ENCODE measurements around the gene C2orf49.

The C2orf49 gene

GRCh38 chr2:105376010-105376409 lies 38.7 kb downstream of the C2orf49 start:
- Histone ChIP-seq H3K9me3 (ENCODE audit: insufficient read depth, low read depth, low read length) (no peaks in the 10 kb centered on the region), H3K27ac (ENCODE audit: low read depth, low read length) (no peak overlapping the region)

DNA sequence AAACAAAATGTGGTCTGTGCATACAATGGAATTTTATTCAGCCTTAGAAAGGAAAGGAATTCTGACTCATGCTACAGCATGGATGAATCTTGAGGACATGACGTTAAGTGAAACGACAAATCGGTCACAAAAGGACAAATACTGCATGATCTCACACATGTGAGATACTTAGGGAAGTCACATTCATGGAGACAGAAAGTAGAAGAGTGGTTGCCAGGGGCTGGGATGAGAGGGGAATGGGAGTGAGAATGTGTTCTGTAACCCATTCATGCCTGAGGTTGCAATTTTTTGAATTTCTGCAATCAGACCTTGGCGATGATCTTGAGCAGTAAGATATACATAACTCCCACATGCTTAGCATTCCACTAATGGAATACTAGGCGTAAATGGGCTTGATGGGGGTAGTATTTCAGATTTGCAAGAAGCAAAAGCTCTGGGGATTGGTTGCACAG lies 39.5 kb downstream of the C2orf49 start:
- Histone ChIP-seq H3K27ac (ENCODE audit: low read depth, low read length) (no peak overlapping the region), H3K4me1 (ENCODE audit: insufficient read depth, low read length) (no peaks in the 10 kb centered on the region), H3K27me3 (ENCODE audit: insufficient read depth, low read length) (no peaks in the 10 kb centered on the region), H3K4me3 (ENCODE audit: low read length) (no peak overlapping the region), H3K9ac (ENCODE audit: low read depth, low read length) (no peak overlapping the region), H3K36me3 (ENCODE audit: insufficient read depth, low read length) (peaks cover 47% of the 10 kb centered on the region), H3K9me3 (ENCODE audit: insufficient read depth, low read depth, low read length) (no peaks in the 10 kb centered on the region)
- WGBS, result 93% methylated on average over 4 of the region's 5 CpGs

More at GRCh38 chr2:105376010-105376409, 38.7 kb downstream of the C2orf49 start:
- WGBS, result 94% methylated on average over 10 of the region's 11 CpGs
- Histone ChIP-seq H3K27me3 (ENCODE audit: insufficient read depth, low read length) (no peaks in the 10 kb centered on the region), H3K4me1 (ENCODE audit: insufficient read depth, low read length) (no peaks in the 10 kb centered on the region), H3K9ac (ENCODE audit: low read depth, low read length) (no peak overlapping the region), H3K36me3 (ENCODE audit: insufficient read depth, low read length) (peaks cover 43% of the 10 kb centered on the region), H3K4me3 (ENCODE audit: low read length) (no peak overlapping the region)

DNA sequence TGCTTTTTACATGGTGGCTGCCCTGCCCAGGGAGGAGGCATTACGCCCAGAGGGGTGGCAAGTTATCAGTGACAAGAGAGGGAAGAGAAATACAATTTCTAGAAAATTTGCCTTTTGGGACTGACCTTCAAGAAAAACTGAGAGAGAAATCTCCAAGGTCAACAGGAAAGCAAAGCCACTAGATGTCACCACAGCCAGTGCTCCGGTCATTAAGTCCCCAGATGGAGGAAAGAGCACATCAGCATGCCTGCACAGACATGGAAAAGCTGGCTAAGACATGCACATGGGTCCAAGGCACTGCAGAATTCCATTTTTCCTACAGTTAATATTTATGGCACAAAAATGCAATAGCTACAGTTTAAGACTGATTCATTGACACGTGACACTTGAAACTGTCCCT lies 40.5 kb downstream of the C2orf49 start:
- H3K27me3 ChIP-seq (ENCODE audit: insufficient read depth, low read length), result no peaks in the 10 kb centered on the region
- H3K27ac ChIP-seq (ENCODE audit: low read depth, low read length), result no peak overlapping the region
- H3K4me1 ChIP-seq (ENCODE audit: insufficient read depth, low read length), result no peaks in the 10 kb centered on the region
- WGBS, result 96% methylated on average over 3 of the region's 3 CpGs
- no peak overlapping the region for H3K4me3 ChIP-seq (ENCODE audit: low read length)
- no peaks in the 10 kb centered on the region for H3K9me3 ChIP-seq (ENCODE audit: insufficient read depth, low read depth, low read length)
- no peak overlapping the region for H3K9ac ChIP-seq (ENCODE audit: low read depth, low read length)
- peaks cover 48% of the 10 kb centered on the region for H3K36me3 ChIP-seq (ENCODE audit: insufficient read depth, low read length)

GRCh38 chr2:105378276-105378840 lies 41.0 kb downstream of the C2orf49 start:
- Histone ChIP-seq H3K36me3 (ENCODE audit: insufficient read depth, low read length) (peaks cover 48% of the 10 kb centered on the region), H3K9me3 (ENCODE audit: insufficient read depth, low read depth, low read length) (no peaks in the 10 kb centered on the region), H3K4me3 (ENCODE audit: low read length) (no peak overlapping the region), H3K27me3 (ENCODE audit: insufficient read depth, low read length) (no peaks in the 10 kb centered on the region), H3K9ac (ENCODE audit: low read depth, low read length) (no peak overlapping the region), H3K4me1 (ENCODE audit: insufficient read depth, low read length) (no peaks in the 10 kb centered on the region), H3K27ac (ENCODE audit: low read depth, low read length) (no peak overlapping the region)
- WGBS, result 90% methylated on average over 12 of the region's 12 CpGs

DNA sequence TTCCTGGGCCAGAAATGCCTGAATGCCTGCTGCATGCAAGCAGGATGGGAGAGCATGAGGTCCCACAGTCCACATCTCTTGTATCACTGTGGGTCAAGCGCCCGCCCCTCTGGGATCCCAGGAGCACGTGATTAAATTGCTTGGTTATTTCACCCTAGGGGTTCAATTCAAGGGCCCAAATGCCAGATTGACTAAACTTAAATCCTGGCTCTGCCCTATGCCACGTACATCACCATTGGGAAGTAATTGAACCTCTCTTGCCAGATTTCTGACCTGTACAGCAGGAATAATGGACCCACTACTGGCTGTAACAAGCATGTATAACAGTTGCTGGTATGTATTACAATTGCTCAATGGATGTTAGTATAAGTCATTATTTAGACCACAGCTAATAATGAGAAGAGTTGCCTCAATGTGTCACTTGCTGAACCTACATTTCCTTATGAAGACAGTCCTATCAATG lies 41.6 kb downstream of the C2orf49 start:
- no peaks in the 10 kb centered on the region for H3K9me3 ChIP-seq (ENCODE audit: insufficient read depth, low read depth, low read length)
- 94% methylated on average over 4 of the region's 4 CpGs for WGBS
- no peaks in the 10 kb centered on the region for H3K27me3 ChIP-seq (ENCODE audit: insufficient read depth, low read length)
- H3K9ac ChIP-seq (ENCODE audit: low read depth, low read length), result no peak overlapping the region
- peaks cover 51% of the 10 kb centered on the region for H3K36me3 ChIP-seq (ENCODE audit: insufficient read depth, low read length)
- H3K4me3 ChIP-seq (ENCODE audit: low read length), result no peak overlapping the region
- no peaks in the 10 kb centered on the region for H3K4me1 ChIP-seq (ENCODE audit: insufficient read depth, low read length)
- no peak overlapping the region for H3K27ac ChIP-seq (ENCODE audit: low read depth, low read length)

DNA sequence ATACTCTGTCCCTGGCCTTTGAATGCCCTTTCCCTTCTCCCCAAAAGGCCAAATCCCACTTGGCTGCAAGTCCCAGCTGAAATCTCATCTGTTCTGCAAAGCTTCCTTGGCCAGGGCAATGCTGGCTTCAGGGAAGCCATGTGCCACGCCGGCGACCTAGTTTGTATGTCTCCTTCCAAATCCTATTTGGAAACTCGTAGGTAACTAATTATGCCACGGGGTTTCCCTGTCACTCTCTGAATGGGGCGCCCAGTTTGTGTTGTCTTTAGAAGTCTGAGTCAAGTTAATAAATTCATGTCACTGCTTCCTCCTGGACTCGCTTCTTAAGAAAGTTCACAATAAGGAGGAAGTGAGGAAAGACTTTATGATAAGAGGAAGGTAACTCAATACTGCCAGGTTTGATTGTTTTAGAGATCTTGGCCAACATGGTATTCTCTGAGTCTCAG lies 42.4 kb downstream of the C2orf49 start:
- H3K4me1 ChIP-seq (ENCODE audit: insufficient read depth, low read length), result no peaks in the 10 kb centered on the region

GRCh38 chr2:105380432-105381100 lies 43.2 kb downstream of the C2orf49 start:
- Histone ChIP-seq H3K36me3 (ENCODE audit: insufficient read depth, low read length) (peaks cover 61% of the 10 kb centered on the region), H3K27me3 (ENCODE audit: insufficient read depth, low read length) (no peaks in the 10 kb centered on the region), H3K9me3 (ENCODE audit: insufficient read depth, low read depth, low read length) (no peaks in the 10 kb centered on the region), H3K4me1 (ENCODE audit: insufficient read depth, low read length) (no peaks in the 10 kb centered on the region), H3K9ac (ENCODE audit: low read depth, low read length) (no peak overlapping the region), H3K27ac (ENCODE audit: low read depth, low read length) (no peak overlapping the region), H3K4me3 (ENCODE audit: low read length) (no peak overlapping the region)
- 96% methylated on average over 9 of the region's 9 CpGs for WGBS

More for the DNA sequence above, 42.4 kb downstream of the C2orf49 start:
- Histone ChIP-seq H3K9me3 (ENCODE audit: insufficient read depth, low read depth, low read length) (no peaks in the 10 kb centered on the region), H3K9ac (ENCODE audit: low read depth, low read length) (no peak overlapping the region), H3K36me3 (ENCODE audit: insufficient read depth, low read length) (peaks cover 55% of the 10 kb centered on the region), H3K4me3 (ENCODE audit: low read length) (no peak overlapping the region), H3K27ac (ENCODE audit: low read depth, low read length) (no peak overlapping the region), H3K27me3 (ENCODE audit: insufficient read depth, low read length) (no peaks in the 10 kb centered on the region)
- 96% methylated on average over 7 of the region's 7 CpGs for WGBS

DNA sequence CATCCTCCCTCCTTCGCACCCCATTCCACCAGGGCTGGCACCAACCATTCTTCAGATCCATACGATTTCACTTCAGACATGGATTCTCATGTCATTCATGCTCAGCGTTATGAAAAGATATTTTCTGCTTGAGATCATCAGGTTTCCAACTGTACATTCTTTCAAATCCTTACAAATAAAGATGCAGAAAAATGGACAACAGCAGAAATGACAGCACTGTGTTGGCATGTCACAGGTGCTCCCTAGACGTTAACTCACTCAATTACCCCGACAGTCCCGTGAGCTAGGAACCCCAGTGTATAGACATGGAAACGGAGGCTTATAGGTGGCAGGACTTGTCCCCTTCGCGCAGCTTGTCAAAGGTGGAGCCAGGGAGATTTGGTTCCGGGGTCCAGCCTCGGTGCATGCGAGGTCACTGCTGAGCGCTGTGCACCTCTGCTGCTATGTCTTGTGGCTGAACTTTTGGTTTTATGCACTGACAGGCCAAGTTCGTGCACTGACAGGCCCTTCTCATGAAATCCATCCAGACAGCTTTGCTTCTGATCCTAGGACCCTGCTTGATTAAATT lies 43.8 kb downstream of the C2orf49 start:
- Histone ChIP-seq H3K9ac (ENCODE audit: low read depth, low read length) (no peak overlapping the region), H3K4me3 (ENCODE audit: low read length) (no peak overlapping the region), H3K27ac (ENCODE audit: low read depth, low read length) (no peak overlapping the region), H3K4me1 (ENCODE audit: insufficient read depth, low read length) (no peaks in the 10 kb centered on the region), H3K36me3 (ENCODE audit: insufficient read depth, low read length) (peaks cover 63% of the 10 kb centered on the region), H3K27me3 (ENCODE audit: insufficient read depth, low read length) (no peaks in the 10 kb centered on the region), H3K9me3 (ENCODE audit: insufficient read depth, low read depth, low read length) (no peaks in the 10 kb centered on the region)
- WGBS, result 96% methylated on average over 14 of the region's 14 CpGs

GRCh38 chr2:105382177-105382576 lies 44.8 kb downstream of the C2orf49 start:
- 96% methylated on average over 5 of the region's 5 CpGs for WGBS
- Histone ChIP-seq H3K27me3 (ENCODE audit: insufficient read depth, low read length) (no peaks in the 10 kb centered on the region), H3K9me3 (ENCODE audit: insufficient read depth, low read depth, low read length) (no peaks in the 10 kb centered on the region), H3K9ac (ENCODE audit: low read depth, low read length) (no peak overlapping the region), H3K4me1 (ENCODE audit: insufficient read depth, low read length) (no peaks in the 10 kb centered on the region), H3K27ac (ENCODE audit: low read depth, low read length) (no peak overlapping the region), H3K36me3 (ENCODE audit: insufficient read depth, low read length) (peaks cover 61% of the 10 kb centered on the region), H3K4me3 (ENCODE audit: low read length) (no peak overlapping the region)

- WGBS, result 95% methylated on average over 8 of the region's 8 CpGs
- Histone ChIP-seq H3K9ac (ENCODE audit: low read depth, low read length) (no peak overlapping the region), H3K27ac (ENCODE audit: low read depth, low read length) (no peak overlapping the region), H3K9me3 (ENCODE audit: insufficient read depth, low read depth, low read length) (no peaks in the 10 kb centered on the region), H3K27me3 (ENCODE audit: insufficient read depth, low read length) (no peaks in the 10 kb centered on the region), H3K4me3 (ENCODE audit: low read length) (no peak overlapping the region), H3K4me1 (ENCODE audit: insufficient read depth, low read length) (no peaks in the 10 kb centered on the region), H3K36me3 (ENCODE audit: insufficient read depth, low read length) (peaks cover 65% of the 10 kb centered on the region)
Observed at GRCh38 chr2:105383432-105384166, 46.3 kb downstream of the C2orf49 start.

DNA sequence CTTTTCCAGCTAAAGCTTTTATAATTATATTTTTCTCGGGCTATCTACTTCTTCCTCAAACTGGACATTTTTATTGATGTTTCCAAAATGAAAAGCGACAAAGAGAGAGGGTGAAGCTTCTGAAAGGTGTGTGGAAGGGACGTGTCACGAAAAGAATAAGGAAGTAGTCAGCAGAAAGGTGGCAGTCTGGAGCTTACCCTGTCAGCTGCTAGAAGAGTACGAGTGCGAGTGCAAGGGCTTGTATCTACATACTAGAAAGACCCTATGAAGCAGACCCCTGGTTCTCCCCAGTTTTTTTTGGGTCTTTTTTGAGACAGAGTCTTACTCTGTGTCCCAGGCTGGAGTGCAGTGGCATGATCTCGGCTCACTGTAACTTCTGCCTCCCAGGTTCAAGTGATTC lies 46.9 kb downstream of the C2orf49 start:
- H3K4me1 ChIP-seq (ENCODE audit: insufficient read depth, low read length), result no peaks in the 10 kb centered on the region
- peaks cover 67% of the 10 kb centered on the region for H3K36me3 ChIP-seq (ENCODE audit: insufficient read depth, low read length)
- 92% methylated on average over 7 of the region's 7 CpGs for WGBS
- no peak overlapping the region for H3K9ac ChIP-seq (ENCODE audit: low read depth, low read length)
- H3K27me3 ChIP-seq (ENCODE audit: insufficient read depth, low read length), result no peaks in the 10 kb centered on the region
- no peak overlapping the region for H3K27ac ChIP-seq (ENCODE audit: low read depth, low read length)
- no peaks in the 10 kb centered on the region for H3K9me3 ChIP-seq (ENCODE audit: insufficient read depth, low read depth, low read length)
- no peak overlapping the region for H3K4me3 ChIP-seq (ENCODE audit: low read length)
